ENCODE measurements around the gene TEKT5.

GRCh38 chr16:10660950-10661635 is 33.6 kb downstream of the TEKT5 start:
- TF ChIP-seq CTCF (conservative IDR thresholded peaks at IDR 0.05 in 1 of 2, IDR thresholded peaks at IDR 0.05 in 1 of 2; ENCODE audit: low read depth in 1 of 2, low read length in 2 of 2) (no peak), EZH2 (IDR thresholded peaks at IDR 0.05; ENCODE audit: low read length, missing control alignments) (no peak)

Data from fibroblast of lung (primary cell).